CD1c-positive myeloid dendritic cell (primary cell): ENCODE data around the gene RNF227.
"Not testable (repeated sequence)": the region's sequence is repeated elsewhere in the genome, so short reads cannot be mapped to it uniquely, and the experiment has no call there.

ENCODE experiments used
- DNase-seq: peaks from one replicate; pipeline ENCODE4 v3.0.0-alpha.2; 2016; ENCODE audit errors: extremely low spot score

Gene RNF227

GRCh38 chr17:7915611-7916384 lies at the start of gene RNF227:
Gene RNF227, minus strand, starts transcription at chr17:7916289. Its CDS starts 94 bp downstream, at chr17:7916195.
- peak; percentile 89 for DNase-seq

GRCh38 chr17:7961421-7961820 lies 45.3 kb upstream of the RNF227 start:
- DNase-seq, result no peak

DNA sequence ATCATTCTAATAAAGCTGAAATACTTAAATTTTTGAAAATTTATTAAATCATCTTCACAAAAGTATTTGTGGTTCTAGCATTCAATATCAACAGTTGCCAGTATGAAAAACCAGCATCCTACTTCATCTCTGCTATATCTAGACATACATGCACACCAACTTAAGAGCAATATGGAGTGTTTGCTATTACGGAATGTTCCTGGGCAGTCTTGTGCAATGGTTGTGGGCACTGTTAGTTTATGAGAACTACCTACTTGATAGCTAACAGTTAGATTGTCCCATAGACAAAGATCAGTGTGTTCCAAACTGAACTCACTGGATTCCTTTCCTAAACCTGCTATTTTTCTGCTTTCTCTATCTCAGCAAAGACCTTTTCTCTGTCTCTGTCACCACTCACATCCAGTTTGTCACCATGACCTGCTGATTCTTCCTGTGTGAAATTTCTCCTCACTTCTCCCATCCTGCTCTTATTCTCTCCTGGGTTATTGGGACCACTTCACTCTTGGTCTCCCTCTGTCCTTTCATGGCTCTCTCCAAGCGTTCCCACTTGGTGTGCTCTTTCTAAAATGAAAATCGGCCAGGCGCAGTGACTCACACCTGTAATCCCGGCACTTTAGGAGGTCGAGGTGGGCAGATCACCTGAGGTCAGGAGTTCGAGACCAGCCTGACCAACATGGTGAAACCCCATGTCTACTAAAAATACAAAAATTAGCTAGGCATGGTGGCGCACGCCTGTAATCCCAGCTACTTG lies 43.6 kb upstream of the RNF227 start:
- DNase-seq, result peak; percentile 18

DNA sequence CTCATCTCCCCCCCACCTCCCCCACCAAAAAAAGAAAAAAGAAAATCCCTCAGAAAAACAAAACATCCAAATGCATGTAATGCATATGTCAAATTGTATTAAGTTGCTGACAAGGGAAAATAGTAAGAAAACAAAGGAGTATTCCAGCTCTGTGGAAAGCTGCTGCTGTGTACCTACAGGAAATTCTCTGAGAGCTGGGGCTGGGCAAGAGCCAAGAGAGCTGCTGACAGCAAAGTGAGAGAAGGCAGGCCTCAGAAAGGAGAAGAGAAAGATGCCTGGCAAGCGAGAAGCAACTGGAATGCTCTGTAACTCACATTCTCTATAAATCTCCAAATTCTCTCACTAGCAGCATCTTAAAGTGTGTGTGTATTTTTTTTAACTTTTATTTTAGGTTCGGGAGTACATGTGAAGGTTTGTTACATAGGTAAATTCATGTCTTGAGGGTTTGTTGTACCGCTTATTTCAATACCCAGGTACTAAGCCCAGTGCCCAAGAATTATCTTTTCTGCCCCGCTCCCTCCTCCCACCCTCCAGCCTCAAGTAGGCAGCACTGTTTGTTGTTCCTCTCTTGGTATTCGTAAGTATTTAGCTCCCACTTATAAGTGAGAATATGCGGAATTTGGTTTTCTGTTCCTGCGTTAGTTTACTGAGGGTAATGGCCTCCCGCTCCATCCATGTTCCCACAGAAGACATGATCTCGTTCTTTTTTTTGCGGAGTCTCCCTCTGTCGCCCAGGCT lies 40.3 kb upstream of the RNF227 start:
- no peak for DNase-seq

DNA sequence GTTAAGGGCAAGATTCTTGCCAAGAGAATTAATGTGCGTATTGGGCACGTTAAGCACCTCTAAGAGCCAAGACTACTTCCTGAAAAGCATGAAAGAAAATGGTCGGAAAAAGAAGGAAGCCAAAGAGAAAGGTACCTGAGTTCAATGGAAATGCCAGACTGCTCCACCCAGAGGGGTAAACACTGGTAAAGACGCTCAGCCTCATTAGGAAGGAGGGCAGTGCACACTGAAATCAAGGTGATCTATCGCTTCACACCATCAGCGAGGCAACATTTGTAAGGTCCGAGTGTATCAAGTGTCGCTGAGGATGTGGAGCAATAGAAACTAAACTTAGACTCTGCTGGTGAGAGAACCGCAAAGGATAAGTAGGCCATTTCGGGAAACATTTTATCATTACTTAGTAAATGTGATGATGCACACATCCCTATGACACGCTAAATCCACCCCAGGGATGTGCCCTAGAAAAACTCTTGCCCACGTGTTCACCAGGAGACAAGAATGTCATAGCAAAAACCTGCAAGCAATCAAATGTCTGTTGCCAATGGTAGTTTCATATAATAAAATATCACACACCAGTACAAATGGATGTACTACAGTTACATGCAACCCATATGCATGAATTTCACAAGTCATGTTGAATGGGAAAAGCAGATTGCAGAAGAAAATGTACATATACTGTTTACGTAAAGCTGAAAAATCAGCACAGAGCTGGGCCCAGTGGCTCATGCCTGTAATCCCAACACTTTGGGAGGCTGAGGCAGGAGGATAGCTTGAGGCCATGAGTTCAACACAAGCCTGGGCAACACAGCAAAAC lies 39.5 kb upstream of the RNF227 start:
- DNase-seq, result no peak

GRCh38 chr17:7953266-7953665 lies 37.2 kb upstream of the RNF227 start:
- DNase-seq, result not testable (repeated sequence)

- no peak for DNase-seq
Measured at GRCh38 chr17:7951143-7951792, 35.2 kb upstream of the RNF227 start.

DNA sequence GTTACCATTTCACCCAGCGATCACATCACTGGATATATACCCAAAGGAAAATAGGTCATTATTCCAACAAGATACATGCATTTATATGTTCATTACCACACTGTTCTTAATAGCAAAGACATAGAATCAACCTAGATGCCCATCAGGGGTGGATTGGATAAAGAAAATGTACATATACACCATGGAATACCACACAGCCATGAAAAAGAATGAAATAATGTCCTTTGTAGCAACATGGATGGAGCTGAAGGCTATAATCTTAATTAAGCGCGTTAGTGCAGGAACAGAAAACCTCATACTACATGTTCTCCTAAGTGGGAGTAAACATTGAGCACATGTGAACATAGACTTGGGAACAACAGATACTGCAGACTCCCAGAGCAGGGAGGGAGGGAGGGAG lies 34.5 kb upstream of the RNF227 start:
- DNase-seq, result no peak

GRCh38 chr17:7947651-7948050 lies 31.6 kb upstream of the RNF227 start:
- no peak for DNase-seq

DNA sequence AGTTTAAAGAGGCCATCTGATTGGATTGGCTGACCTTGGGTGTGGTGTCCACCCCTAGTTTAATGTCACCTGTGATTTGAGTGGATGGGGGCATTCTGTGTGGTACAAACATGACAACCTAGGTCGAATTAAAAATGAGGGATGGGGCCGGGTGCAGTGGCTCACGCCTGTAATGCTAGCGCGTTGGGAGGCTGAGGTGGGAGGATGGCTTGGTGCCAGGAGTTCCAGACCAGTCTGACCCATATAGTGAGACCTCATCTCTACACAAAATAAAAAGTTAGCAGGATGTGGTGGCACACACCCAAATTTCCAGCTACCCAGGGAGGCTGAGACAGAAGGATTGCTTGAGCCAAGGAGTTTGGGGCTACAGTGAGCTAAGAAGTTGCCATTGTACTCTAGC lies 30.4 kb upstream of the RNF227 start:
- no peak for DNase-seq

- DNase-seq, result no peak
Measured at GRCh38 chr17:7945651-7946050, 29.6 kb upstream of the RNF227 start.

DNA sequence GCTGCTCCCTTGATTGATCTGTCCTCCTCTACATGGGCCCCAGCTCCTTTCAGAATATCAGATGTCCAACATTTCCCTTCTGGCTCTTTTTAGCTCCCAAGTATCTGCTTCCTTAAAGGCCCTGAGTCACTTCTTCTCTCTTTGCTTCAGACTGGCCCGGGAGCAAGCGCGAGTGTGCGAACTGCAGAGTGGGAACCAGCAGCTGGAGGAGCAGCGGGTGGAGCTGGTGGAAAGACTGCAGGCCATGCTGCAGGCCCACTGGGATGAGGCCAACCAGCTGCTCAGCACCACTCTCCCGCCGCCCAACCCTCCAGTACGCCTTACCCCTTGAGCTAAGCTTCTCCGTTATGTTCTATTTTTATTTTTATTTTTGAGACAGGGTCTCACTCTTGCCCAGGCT lies 28.2 kb upstream of the RNF227 start:
- no peak for DNase-seq

DNA sequence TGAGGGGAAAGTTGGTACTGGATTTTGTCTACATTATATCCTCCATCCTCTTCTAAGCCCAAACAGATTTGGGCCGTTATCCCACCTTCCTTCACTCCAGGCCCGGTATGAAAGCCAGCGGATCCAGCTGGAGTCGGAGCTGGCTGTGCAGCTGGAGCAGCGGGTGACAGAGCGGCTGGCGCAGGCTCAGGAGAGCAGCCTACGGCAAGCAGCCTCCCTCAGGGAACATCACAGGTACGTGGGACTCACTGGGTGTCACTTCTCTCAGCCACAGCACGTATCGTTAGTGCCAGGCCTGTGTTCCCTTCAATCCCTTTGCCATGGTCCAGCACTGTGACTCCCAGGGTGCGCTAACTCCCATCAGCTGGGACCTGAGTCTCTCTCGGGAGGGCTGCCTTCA lies 27.2 kb upstream of the RNF227 start:
- DNase-seq, result no peak

GRCh38 chr17:7940743-7941142 lies 24.7 kb upstream of the RNF227 start:
- DNase-seq, result no peak

- no peak for DNase-seq
Measured at GRCh38 chr17:7940034-7940433, 23.9 kb upstream of the RNF227 start.

- no peak for DNase-seq
Measured at GRCh38 chr17:7935859-7936258, 19.8 kb upstream of the RNF227 start.

GRCh38 chr17:7932949-7933348 lies 16.9 kb upstream of the RNF227 start:
- DNase-seq, result peak; percentile 72

DNA sequence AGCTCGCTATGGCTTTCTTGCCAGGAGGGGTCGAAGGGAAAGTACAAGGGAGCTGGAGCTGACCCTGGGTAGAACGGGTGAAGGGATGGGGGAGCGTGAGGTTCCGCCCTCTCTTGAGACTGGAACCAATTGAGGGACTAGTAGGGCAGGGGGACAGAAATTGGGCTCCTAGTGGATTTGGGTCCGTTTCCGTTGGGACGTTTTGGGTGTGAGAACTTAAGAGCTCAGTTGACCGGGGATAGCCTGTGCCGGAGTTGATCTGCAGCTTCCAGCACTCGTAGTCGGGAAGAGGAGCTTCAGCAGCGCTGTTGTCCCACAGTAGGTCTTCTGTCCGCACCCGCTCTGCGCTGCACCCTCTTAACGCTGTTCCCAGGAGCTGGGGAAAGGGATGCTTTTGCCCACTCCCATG lies 16.4 kb upstream of the RNF227 start:
- DNase-seq, result peak; percentile 42

- DNase-seq, result peak; percentile 99
Measured at GRCh38 chr17:7931709-7932482, 15.8 kb upstream of the RNF227 start, which contains the start of the genes CNTROB and TRAPPC1. Gene CNTROB, plus strand, starts transcription at chr17:7932206. Its CDS starts 874 bp downstream, at chr17:7933080. Gene TRAPPC1, minus strand, starts transcription at chr17:7931946. Its CDS starts 117 bp downstream, at chr17:7931829.
